A673 (cell line): ENCODE results near the gene FADS6. TPM values are rescaled to one million over a fixed set of nuclear protein-coding genes. Genes with fewer than 3 reads are reported as not detected.

Experiments used
- BruUV-seq: library from RNA; stranded (reverse); fragments of 400-500 nt; replicated peaks from 2 replicates; lab custom pipeline; 2021; lab: Mats Ljungman, UMichigan
- CTCF ChIA-PET: fragments of 300-600 bp; sonication (Branson Sonifier 250); formaldehyde crosslinking; loops from one replicate; lab custom pipeline; 2022; ENCODE audit warnings: antibody characterized with exemption; lab: Charles Lee
- POLR2A ChIA-PET: fragments of 300-600 bp; sonication (Branson Sonifier 250); formaldehyde crosslinking; loops from one replicate; lab custom pipeline; 2022; ENCODE audit warnings: antibody characterized with exemption; ENCODE audit not compliant: low non-redundant PET; lab: Charles Lee
- DNase-seq: peaks from one replicate; pipeline ENCODE4 v3.0.0-alpha.2; 2015; ENCODE audit warnings: low spot score
- H3K27ac ChIP-seq: fragments of 200-600 bp; sonication (generic); 2 replicates; pipeline ENCODE4 v1.5.1; 2016; ENCODE audit warnings: mixed run types, low read depth, mild to moderate bottlenecking, mixed read lengths, antibody characterized with exemption, low read length; ENCODE audit not compliant: poor library complexity, severe bottlenecking
- H3K27me3 ChIP-seq: fragments of 200-600 bp; sonication (generic); replicated peaks from 2 replicates; pipeline ENCODE4 v1.6.1; 2017; ENCODE audit warnings: mixed run types, low read depth, mild to moderate bottlenecking, mixed read lengths, antibody characterized with exemption, low read length; ENCODE audit not compliant: insufficient read depth, poor library complexity
- H3K36me3 ChIP-seq: fragments of 200-600 bp; sonication (generic); 2 replicates; pipeline ENCODE4 v1.6.1; 2016; ENCODE audit warnings: mixed run types, mild to moderate bottlenecking, mixed read lengths, antibody characterized with exemption, low read length; ENCODE audit not compliant: insufficient read depth, poor library complexity, severe bottlenecking
- H3K4me1 ChIP-seq: fragments of 200-600 bp; sonication (generic); 2 replicates; pipeline ENCODE4 v1.6.1; 2017; ENCODE audit warnings: mixed run types, mild to moderate bottlenecking, mixed read lengths, antibody characterized with exemption, low read length; ENCODE audit not compliant: insufficient read depth, poor library complexity, severe bottlenecking
- H3K4me3 ChIP-seq: fragments of 200-600 bp; sonication (generic); 2 replicates; pipeline ENCODE4 v1.5.1; 2016; ENCODE audit warnings: low read depth, mixed run types, mild to moderate bottlenecking, mixed read lengths, low read length; ENCODE audit not compliant: poor library complexity, severe bottlenecking
- H3K9me3 ChIP-seq: fragments of 200-600 bp; sonication (generic); 2 replicates; pipeline ENCODE4 v1.6.1; 2016; ENCODE audit warnings: mixed run types, low read depth, mild to moderate bottlenecking, mixed read lengths, antibody characterized with exemption, low read length; ENCODE audit not compliant: poor library complexity, severe bottlenecking
- EZH2 ChIP-seq: fragments of 200-600 bp; sonication (generic); IDR thresholded peaks from 2 replicates; pipeline ENCODE4 v1.6.1; 2017; ENCODE audit warnings: borderline replicate concordance, low read depth, mild to moderate bottlenecking, mixed read lengths, antibody characterized with exemption, low read length; ENCODE audit not compliant: poor library complexity, severe bottlenecking
- intact Hi-C: fragments of 100-400 bp; cut with micrococcal nuclease; formaldehyde crosslinking; loops from one replicate; pipeline ENCODE4 v1.10.0; 2022; ENCODE audit not compliant: unreplicated experiment
- total RNA-seq: library from RNA; stranded (reverse); gene quantifications from 2 replicates; pipeline ENCODE4 v1.2.3, GENCODE V29; 2021
- TF ChIP-seq, protein P1 (sequence below): fragments of 300-800, 200-600 bp; sonication (generic); conservative IDR thresholded peaks from 2 replicates; pipeline ENCODE4 v1.5.1; 2017; ENCODE audit warnings: low read depth, mild to moderate bottlenecking, antibody characterized with exemption, low read length, moderate library complexity, mixed read lengths

Gene FADS6
- total RNA-seq, 1 experiment from 2014 or later = not detected

DNA sequence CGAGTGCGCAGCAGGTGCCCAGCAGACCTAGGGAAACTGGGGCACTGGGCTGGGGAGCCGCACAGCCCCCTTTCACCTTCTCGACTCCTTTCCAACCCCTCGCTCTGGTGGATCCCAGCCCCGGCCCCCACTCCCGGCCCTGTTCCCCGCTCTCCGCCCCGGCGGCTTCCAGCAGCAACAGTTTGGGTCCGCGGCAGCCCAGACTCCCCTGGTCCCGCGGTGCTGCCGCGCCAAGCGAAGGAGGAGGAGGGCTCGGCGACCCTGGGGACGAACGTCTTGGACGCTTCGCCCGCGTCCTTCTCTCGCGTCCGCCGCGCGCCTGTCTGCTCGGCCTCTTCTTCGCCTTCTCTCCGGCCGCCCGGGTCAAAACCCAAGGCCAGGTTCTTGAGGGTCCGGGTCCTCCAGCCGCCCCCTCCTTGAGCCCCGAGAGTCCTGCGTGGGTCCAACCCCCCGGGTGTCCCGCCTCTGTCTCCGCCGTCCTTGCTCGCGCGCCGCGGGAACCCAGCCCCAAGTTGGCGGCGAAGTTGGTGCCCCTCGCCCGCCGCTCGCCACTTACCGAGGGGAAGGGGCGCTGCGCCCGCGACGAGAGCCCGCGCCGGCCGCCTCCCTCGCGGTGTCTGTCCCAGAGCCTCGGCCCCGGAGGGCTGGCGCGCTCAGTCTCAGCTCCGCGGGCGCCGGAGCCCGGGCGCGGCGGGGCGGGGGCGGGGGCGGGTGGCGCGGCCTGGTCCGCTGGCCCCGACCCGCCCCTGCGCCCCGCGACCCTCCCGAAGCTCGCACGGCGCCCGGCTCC lies 32.4 kb downstream of the FADS6 start:
- ChIA-PET POLR2A (no interaction called here), CTCF (interaction anchor here (0.6 to 2.6 kb wide), 9 partner anchors 35 to 614 kb away, joined by 3 to 15 read pairs (median 4); partner anchors contain the start of gene NAT9)
- Histone ChIP-seq H3K27ac (no peak overlapping the region), H3K4me1 (peaks cover 21% of the 10 kb centered on the region), H3K36me3 (no peaks in the 10 kb centered on the region), H3K9me3 (no peaks in the 10 kb centered on the region), H3K27me3 (peaks cover 30% of the 10 kb centered on the region), H3K4me3 (peak overlapping the region; percentile 49)
- no TSS peak for BruUV-seq
- no peak for DNase-seq
- peak; percentile 71 for TF ChIP-seq EZH2
- TF ChIP-seq, protein P1, sequence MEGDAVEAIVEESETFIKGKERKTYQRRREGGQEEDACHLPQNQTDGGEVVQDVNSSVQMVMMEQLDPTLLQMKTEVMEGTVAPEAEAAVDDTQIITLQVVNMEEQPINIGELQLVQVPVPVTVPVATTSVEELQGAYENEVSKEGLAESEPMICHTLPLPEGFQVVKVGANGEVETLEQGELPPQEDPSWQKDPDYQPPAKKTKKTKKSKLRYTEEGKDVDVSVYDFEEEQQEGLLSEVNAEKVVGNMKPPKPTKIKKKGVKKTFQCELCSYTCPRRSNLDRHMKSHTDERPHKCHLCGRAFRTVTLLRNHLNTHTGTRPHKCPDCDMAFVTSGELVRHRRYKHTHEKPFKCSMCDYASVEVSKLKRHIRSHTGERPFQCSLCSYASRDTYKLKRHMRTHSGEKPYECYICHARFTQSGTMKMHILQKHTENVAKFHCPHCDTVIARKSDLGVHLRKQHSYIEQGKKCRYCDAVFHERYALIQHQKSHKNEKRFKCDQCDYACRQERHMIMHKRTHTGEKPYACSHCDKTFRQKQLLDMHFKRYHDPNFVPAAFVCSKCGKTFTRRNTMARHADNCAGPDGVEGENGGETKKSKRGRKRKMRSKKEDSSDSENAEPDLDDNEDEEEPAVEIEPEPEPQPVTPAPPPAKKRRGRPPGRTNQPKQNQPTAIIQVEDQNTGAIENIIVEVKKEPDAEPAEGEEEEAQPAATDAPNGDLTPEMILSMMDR = no peak
- intact Hi-C loops = loop anchor here (5.0 kb wide), 1 partner anchor 39 kb away; no protein-coding TSS in a partner anchor

DNA sequence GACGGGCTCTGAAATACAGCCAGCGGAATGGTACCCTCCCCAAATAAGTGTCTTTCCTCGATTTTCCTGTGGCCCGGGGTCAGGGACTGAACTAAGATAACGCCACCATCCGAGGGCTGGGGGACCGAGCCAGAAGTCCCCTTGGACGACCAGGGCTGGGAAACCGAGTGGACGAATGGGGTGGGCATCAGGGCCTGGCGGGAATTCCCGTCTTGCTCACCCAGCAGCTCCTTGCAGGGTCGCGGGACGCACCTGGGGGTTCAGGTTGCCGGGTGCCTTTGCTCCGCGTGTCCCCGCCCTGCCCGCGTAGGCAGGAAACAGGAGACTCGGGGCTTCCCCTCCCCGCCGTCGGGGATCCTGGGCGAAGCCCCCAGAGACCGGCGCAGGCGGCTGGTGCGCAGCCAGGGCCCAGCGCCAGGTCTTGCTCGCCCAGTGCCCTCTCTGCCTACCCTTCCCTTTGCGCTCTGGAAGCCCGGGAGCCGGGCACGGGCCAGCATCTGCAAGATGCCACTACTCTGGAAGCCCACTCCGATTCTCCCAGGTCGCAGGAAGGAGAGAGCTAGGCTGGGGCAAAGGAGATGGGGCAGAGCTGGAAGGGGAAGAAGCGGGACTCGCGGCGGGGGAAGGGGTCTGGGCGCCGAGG lies 33.1 kb downstream of the FADS6 start:
- POLR2A ChIA-PET = no interaction called here
- no peaks in the 10 kb centered on the region for H3K36me3 ChIP-seq
- intact Hi-C loops = loop anchor here (5.0 kb wide), 1 partner anchor 38 kb away; no protein-coding TSS in a partner anchor
- DNase-seq = peak; percentile 32
- no peaks in the 10 kb centered on the region for H3K9me3 ChIP-seq
- BruUV-seq = no TSS peak
- no peak overlapping the region for H3K27ac ChIP-seq
- CTCF ChIA-PET = interaction anchor here (0.5 to 2.6 kb wide), 8 partner anchors 34 to 614 kb away, joined by 3 to 15 read pairs (median 4); partner anchors contain the start of gene NAT9
- H3K4me3 ChIP-seq = peak overlapping the region; percentile 49
- peak; percentile 26 for TF ChIP-seq EZH2
- TF ChIP-seq, protein P1 = no peak
- peaks cover 30% of the 10 kb centered on the region for H3K27me3 ChIP-seq
- H3K4me1 ChIP-seq = peaks cover 21% of the 10 kb centered on the region

DNA sequence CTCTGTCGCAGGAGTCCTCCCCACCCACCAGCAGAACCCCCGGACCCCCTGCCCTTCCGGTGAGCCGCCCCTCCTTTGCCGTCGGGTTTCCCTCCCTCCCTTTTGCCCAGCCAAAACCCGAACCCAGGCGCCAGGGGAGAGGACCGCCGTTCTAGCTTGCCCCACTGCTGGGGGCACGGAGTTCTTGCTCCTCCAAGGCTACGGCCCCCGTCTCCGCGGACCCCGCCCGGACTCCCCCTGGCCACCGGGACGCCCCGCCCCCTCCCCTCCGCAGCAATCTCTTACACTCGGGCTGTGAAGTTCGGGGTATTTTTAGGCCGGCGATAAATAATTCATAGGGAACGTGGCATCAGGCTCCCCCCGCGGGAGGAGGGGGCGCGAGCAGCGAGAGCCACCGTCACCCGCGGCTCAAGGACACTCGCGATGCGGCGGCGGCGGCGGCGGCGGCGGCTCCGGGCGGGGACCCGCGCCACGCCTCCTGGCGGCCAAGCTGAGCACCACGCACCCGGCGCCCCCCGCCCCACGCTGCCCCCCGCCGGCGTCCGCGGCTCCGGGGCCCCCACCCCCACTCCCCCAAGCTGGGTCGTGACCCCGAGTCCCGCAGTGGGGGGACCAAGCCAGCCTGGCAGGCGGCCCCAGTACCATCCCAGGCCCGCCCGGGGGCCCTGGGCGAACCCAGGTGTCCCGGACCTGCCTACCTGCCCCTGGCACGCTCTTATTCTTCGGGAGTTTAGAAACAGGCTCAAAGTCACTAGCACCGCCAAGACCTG lies 33.8 kb downstream of the FADS6 start, which contains the start of gene GRIN2C:
Gene GRIN2C, minus strand, starts transcription at position 427 of the 770 bp plus-strand sequence. CDS start 4,793 bp downstream, outside the sequence.
- POLR2A ChIA-PET = no interaction called here
- CTCF ChIA-PET = interaction anchor here (0.7 to 1.4 kb wide), 3 partner anchors 37 to 83 kb away, joined by 3 to 4 read pairs (median 3); partner anchors contain the start of gene NAT9
- Histone ChIP-seq H3K9me3 (no peaks in the 10 kb centered on the region), H3K27ac (no peak within 1 kb of the TSS), H3K4me3 (peak within 1 kb of the TSS; percentile 49), H3K36me3 (no peaks in the 10 kb centered on the region), H3K4me1 (peaks cover 21% of the 10 kb centered on the region), H3K27me3 (peaks cover 30% of the 10 kb centered on the region)
- BruUV-seq = no TSS peak
- DNase-seq = peak; percentile 39
- intact Hi-C loops = loop anchor here (5.0 kb wide), 1 partner anchor 37 kb away; no protein-coding TSS in a partner anchor
- TF ChIP-seq, protein P1 = peak; percentile 38; the same call in 1 of the 2 replicates
- no peak for TF ChIP-seq EZH2
